IPS DF 4.7 (cell line): ENCODE results near the gene TMC8.
"Not testable (repeated sequence)": the region's sequence is repeated elsewhere in the genome, so short reads cannot be mapped to it uniquely, and the experiment has no call there.

Experiments
- DNase-seq: peaks from one replicate; pipeline ENCODE4 v3.0.0-alpha.2; 2013; ENCODE audit warnings: low spot score; ENCODE audit errors: extremely low read depth

TMC8 gene

GRCh38 chr17:78130437-78131101 is at the start of gene TMC8:
Gene TMC8, plus strand, starts transcription at chr17:78130771. Its CDS starts 818 bp downstream, at chr17:78131589.
- no peak for DNase-seq

- no peak for DNase-seq
These were observed 49.0 kb upstream of the TMC8 start for GRCh38 chr17:78081551-78081950.

- DNase-seq: not testable (repeated sequence)
These were observed 48.2 kb upstream of the TMC8 start for GRCh38 chr17:78082355-78082872.

GRCh38 chr17:78082988-78083387 is 47.6 kb upstream of the TMC8 start:
- no peak for DNase-seq

- DNase-seq: no peak
These were observed 43.8 kb upstream of the TMC8 start for GRCh38 chr17:78086740-78087139.

GRCh38 chr17:78088529-78088928 is 42.0 kb upstream of the TMC8 start:
- no peak for DNase-seq

GRCh38 chr17:78089576-78090281 is 40.8 kb upstream of the TMC8 start:
- DNase-seq: no peak

GRCh38 chr17:78092794-78093324 is 37.7 kb upstream of the TMC8 start:
- DNase-seq: no peak

GRCh38 chr17:78095035-78095434 is 35.5 kb upstream of the TMC8 start:
- DNase-seq: no peak

GRCh38 chr17:78096093-78096492 is 34.5 kb upstream of the TMC8 start:
- no peak for DNase-seq

- DNase-seq: no peak
These were observed 29.5 kb upstream of the TMC8 start for GRCh38 chr17:78101112-78101511.

- DNase-seq: no peak
These were observed 29.0 kb upstream of the TMC8 start for GRCh38 chr17:78101542-78101941.

- DNase-seq: no peak
These were observed 27.3 kb upstream of the TMC8 start for GRCh38 chr17:78103311-78103710.

- DNase-seq: no peak
These were observed 26.0 kb upstream of the TMC8 start for GRCh38 chr17:78104540-78104941.

GRCh38 chr17:78105101-78105500 is 25.5 kb upstream of the TMC8 start:
- DNase-seq: no peak

- no peak for DNase-seq
These were observed 25.0 kb upstream of the TMC8 start for GRCh38 chr17:78105551-78105950.

GRCh38 chr17:78106211-78106610 is 24.4 kb upstream of the TMC8 start:
- no peak for DNase-seq

- DNase-seq: no peak
These were observed 23.1 kb upstream of the TMC8 start for GRCh38 chr17:78107457-78107856.

- DNase-seq: no peak
These were observed 22.4 kb upstream of the TMC8 start for GRCh38 chr17:78107976-78108725.

- DNase-seq: no peak
These were observed 21.7 kb upstream of the TMC8 start for GRCh38 chr17:78108726-78109488.

- DNase-seq: no peak
These were observed 21.1 kb upstream of the TMC8 start for GRCh38 chr17:78109489-78109761.
